ENCODE data around the gene FLAD1.
"Not testable (repeated sequence)": the region's sequence is repeated elsewhere in the genome, so short reads cannot be mapped to it uniquely, and the experiment has no call there.

The FLAD1 gene

GRCh38 chr1:154990276-154990675, 7.1 kb downstream of the FLAD1 start:
- no peak for DNase-seq (ENCODE audit: low read depth)

- no peak for DNase-seq (ENCODE audit: low read depth)
Observed at GRCh38 chr1:154992721-154993571, 9.8 kb downstream of the FLAD1 start.

GRCh38 chr1:154993572-154994268, 10.6 kb downstream of the FLAD1 start, which contains the start of gene LENEP:
Gene LENEP, plus strand, starts transcription at chr1:154993586. Its CDS starts 22 bp downstream, at chr1:154993608.
- no peak for DNase-seq (ENCODE audit: low read depth)

- DNase-seq (ENCODE audit: low read depth): no peak
Observed at GRCh38 chr1:154994269-154994587, 11.1 kb downstream of the FLAD1 start.

GRCh38 chr1:154994591-154994990, 11.4 kb downstream of the FLAD1 start:
- DNase-seq (ENCODE audit: low read depth): no peak

- not testable (repeated sequence) for DNase-seq (ENCODE audit: low read depth)
Observed at GRCh38 chr1:154995301-154995983, 12.3 kb downstream of the FLAD1 start.

GRCh38 chr1:154996966-154997701, 14.0 kb downstream of the FLAD1 start:
- DNase-seq (ENCODE audit: low read depth): no peak

GRCh38 chr1:154998201-154998780, 15.1 kb downstream of the FLAD1 start:
- no peak for DNase-seq (ENCODE audit: low read depth)

GRCh38 chr1:154998818-154999570, 15.8 kb downstream of the FLAD1 start:
- DNase-seq (ENCODE audit: low read depth): no peak

- DNase-seq (ENCODE audit: low read depth): no peak
Observed at GRCh38 chr1:154999571-155000410, 16.6 kb downstream of the FLAD1 start.

GRCh38 chr1:155000411-155000725, 17.2 kb downstream of the FLAD1 start:
- no peak for DNase-seq (ENCODE audit: low read depth)

- DNase-seq (ENCODE audit: low read depth): peak; percentile 62
Observed at GRCh38 chr1:155000726-155001424, 17.7 kb downstream of the FLAD1 start.

- no peak for DNase-seq (ENCODE audit: low read depth)
Observed at GRCh38 chr1:155001425-155001674, 18.2 kb downstream of the FLAD1 start.

GRCh38 chr1:155001675-155002463, 18.7 kb downstream of the FLAD1 start:
- peak; percentile 98 for DNase-seq (ENCODE audit: low read depth)

- DNase-seq (ENCODE audit: low read depth): no peak
Observed at GRCh38 chr1:155002464-155003226, 19.5 kb downstream of the FLAD1 start, which contains the start of gene ZBTB7B. Gene ZBTB7B, plus strand, starts transcription at chr1:155002802. Its CDS starts 11,859 bp downstream, at chr1:155014661.

GRCh38 chr1:155003227-155003765, 20.2 kb downstream of the FLAD1 start:
- no peak for DNase-seq (ENCODE audit: low read depth)

- no peak for DNase-seq (ENCODE audit: low read depth)
Observed at GRCh38 chr1:155003766-155004351, 20.7 kb downstream of the FLAD1 start.
